Hematopoietic multipotent progenitor cell treated with erythropoietin and hydrocortisone succinate and interleukin-3 and kit ligand, for 6 days (in vitro differentiated cells): ENCODE data around the gene UGT3A1.
"Not testable (repeated sequence)": the region's sequence is repeated elsewhere in the genome, so short reads cannot be mapped to it uniquely, and the experiment has no call there.

Experiments
- DNase-seq: peaks from one replicate; pipeline ENCODE4 v3.0.0-alpha.2; 2015

UGT3A1 gene

DNA sequence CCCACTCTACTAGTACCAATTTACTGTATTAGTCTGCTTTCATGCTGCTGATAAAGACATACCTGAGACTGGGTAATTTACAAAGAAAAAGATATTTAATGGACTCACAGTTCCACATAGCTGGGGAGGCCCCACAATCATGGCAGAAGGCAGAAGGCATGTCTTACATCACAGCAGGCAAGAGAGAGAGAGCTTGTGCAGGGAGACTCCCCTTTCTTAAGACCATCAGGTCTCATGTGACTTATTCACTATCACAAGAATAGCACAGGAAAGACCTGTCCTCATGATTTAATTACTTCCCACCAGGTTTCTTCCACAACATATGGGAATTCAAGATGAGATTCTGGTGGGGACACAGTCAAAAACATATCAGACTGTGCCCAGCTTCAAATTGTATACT is 11.5 kb downstream of the UGT3A1 start:
- no peak for DNase-seq

DNA sequence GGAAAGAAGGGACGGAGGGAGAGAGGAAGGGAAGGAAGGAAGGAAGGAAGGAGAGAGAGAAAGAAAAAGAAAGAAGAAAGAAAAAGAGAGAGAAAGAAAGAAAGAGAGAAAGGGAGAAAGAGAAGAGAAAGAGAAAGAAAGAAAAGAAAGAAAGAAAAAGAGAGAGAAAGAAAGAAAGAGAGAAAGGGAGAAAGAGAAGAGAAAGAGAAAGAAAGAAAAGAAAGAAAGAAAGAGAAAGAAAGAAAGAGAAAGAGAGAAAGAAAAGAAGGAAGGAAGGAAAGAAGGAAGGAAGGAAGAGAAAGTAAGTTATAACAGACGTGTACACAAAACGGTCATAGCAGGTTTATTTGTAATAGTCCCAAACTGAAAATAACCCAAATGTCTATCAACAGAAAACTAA is 14.3 kb downstream of the UGT3A1 start:
- not testable (repeated sequence) for DNase-seq

DNA sequence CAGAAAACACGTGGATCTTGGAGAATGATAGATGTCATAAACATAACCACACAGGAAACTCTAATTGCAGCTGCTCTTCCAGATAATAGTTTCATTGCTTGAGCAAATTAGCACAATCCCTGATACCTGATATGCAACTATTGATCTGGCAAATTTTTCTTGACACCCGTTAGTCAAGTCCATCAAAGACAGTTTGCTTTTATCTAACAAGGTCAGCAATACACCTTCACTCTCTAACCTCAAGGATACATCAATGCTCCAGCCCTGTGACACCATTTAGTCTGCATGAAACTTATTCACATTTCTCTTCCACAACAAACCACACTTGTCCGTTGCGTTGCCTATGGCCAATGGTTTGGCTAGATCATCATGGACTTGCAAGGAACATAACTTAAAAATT is 16.6 kb downstream of the UGT3A1 start:
- DNase-seq, result no peak

DNA sequence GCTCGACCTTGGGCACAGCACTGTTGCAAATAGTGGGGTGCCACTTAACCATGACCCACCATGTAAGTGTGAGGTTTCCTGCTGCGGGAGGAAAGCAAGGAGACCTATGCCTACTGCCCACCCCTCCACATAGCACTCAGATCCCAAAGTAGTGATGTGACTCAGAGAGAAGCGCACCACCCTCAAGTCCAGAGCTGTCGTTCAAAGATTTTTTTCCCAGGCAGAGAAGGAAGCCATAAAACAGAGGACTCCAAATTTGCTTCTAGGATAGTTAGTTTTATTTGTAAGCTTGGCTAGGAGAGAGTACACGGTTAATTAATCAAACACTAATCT is 19.3 kb downstream of the UGT3A1 start:
- DNase-seq, result no peak

- DNase-seq, result no peak
These were observed 19.9 kb downstream of the UGT3A1 start for GRCh38 chr5:35971186-35971877.

DNA sequence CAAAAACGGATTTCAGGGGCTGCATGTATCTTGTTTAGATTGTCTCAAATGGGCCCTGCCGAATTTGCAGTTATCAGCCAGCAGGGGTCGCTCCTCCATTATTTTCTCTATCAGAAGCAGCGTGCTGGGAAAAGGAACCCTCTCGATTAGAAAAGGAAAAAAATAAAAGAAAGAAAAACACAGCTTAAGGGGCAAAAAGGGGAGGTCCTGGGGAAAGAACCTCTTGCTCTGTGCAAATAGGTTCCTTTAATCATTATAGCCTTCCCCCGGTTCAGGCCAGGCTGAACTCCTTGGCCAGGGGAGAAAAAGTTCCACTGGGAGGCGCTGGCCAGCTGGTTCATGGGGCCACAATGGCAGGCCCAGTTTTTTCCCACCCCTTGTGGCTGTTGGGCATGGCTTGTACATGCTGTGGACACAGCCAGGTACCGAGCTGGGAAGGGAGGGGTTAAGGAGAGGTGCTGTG is 27.8 kb downstream of the UGT3A1 start:
- peak; percentile 47 for DNase-seq

DNA sequence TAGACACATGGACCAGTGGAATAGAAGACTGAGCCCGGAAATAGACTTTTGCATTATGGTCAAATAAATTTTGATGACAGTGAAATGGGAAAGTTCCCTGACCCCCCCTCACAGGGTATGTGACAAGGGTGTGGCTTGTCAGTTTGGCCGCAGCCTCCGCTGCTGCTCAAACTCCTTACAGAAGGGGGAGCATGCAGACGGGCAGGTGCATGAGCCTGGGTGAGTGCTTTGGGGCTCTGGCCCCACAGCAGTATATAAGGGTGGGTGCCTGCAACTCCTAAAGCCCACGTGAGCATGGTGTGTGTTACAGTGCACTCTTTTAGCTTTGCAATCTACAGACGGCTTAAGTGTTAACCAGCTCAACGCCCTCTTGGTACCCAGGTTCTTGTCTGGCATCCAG is 30.9 kb downstream of the UGT3A1 start:
- no peak for DNase-seq

DNA sequence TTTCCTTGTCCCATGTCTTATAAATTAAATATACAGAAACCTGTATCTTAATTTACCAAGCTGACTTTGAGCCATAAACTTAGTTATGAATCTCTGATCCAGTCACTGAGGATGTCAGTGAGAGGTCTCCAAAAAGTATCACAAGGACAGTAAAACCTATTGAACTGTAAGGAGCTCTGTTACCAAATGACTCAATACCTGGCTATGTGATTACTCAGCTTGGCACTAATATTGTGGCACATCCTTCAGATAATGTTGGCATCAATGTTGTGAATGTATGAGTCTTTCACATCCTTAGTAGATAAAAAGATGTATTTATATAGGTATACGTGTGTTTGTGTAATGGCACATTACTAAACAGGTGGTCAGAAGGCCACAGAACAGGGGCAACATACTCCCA is 34.8 kb downstream of the UGT3A1 start:
- DNase-seq, result no peak

- DNase-seq, result no peak
These were observed 37.0 kb downstream of the UGT3A1 start for GRCh38 chr5:35954175-35954574.

GRCh38 chr5:35947085-35947484 is 44.1 kb downstream of the UGT3A1 start:
- no peak for DNase-seq

DNA sequence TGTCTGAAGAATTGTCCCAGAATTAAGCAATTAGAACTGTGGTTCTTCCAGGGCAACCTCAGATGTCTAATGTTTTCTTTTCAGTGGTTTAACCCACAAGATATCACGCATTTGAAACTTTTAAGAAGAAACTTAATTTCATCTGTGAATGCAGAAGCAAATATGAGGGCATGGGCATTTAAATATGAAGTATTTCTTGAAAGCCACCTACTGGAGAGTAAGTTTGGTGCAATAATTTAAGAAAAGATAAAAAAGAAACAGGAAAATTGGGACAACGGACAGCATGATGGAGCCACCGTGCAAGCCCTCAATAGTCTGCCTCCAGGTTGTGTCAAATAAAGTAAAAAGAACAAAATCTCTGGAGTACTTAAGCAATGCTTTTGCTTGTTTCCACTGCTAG is 51.6 kb downstream of the UGT3A1 start:
- no peak for DNase-seq

DNA sequence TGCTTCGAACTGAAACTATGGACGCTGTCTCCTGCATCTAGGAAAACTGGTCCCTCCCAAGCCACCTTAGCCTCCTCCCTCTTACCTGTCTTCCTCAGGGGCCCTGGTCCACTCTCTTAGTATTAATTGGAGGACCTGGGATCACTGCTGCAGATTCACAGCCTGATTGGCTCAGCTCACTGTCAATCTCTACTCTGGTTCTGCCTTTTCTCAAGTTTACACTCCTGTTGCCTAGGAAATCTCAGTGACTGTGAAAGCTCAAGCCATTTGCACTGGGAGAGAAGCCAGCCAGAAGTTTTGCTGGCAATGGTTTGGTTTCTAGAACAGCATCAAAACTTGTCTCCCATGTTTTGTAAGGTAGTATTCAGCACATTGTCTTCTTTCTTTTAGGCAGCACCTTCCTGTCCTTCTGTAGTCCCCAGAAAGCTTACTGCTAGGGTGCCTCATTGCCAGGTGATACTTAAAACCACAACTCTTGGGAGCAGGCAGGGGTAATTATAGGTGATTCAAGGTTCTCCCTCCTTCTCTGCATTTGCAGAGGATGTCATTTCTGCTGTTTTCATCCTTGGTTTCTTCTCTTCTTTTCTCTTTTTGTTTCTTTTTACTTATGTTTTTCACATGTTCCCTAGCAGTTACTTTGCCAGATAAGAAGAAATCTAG is 52.5 kb downstream of the UGT3A1 start, which contains the start of gene CAPSL:
TSS of gene CAPSL (minus strand) at position 55 of the 660 bp plus-strand sequence. CDS start 17,502 bp downstream, outside the sequence.
- DNase-seq, result no peak

- DNase-seq, result peak; percentile 79
These were observed 64.7 kb downstream of the UGT3A1 start for GRCh38 chr5:35926389-35927051.

GRCh38 chr5:35924950-35925722 is 66.1 kb downstream of the UGT3A1 start:
- DNase-seq, result peak; percentile 82

DNA sequence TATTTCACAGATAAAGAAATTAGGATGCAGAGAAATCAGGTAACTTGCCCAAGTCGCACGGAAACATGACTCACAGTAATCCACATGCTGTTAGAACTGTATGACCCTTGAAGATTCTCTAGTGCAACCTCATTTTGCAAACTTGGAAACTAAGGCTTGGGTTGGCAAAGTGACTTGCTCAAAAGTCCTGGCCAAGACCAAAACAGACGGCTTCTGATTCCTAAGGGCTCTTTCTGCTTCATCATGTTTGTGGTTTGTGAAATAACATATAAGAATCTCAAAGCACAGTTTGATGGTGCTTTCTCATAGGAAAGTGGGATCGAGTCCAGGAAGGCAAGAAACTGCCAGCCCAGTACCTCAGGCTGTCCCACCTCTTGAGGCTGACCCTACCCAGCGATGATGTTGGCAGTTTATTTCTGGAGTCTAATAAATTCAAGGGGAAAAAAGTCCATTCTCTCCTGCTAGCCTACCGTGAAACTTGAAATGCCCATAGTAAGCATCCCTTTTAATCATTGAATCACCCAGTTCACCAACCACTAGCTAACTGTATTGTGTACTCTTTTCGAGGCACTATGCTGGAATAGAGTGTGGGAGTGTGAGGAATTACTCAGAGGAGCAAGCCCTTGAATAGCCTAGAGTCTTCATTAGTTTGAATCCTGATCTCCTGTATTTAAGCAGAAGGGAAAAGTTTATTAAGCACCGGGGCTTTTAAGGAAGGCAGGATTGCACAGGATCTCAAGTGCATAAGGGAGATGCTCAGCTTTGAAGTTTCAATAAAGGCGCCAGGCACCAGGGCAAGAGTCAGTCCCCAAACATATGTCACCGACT is 66.9 kb downstream of the UGT3A1 start:
- no peak for DNase-seq

DNA sequence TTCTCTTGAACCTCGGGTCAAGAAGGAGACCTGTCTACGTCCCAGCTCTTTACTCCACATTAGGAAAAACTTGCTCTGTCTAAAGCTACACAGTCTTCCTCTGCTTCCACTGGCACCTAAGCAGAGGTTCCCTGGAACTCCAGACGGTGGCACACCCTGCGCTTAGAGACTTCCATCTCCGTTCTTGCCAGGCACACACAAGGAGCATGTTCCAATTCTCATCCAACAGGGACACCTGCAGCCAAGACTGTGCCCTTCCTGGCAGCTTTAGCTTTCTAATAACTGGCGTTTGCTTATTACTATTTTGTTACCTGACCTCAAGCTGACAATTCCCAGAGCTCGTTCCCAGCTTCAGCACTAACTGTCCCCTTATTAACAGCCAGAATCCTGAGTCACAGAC is 68.7 kb downstream of the UGT3A1 start:
- no peak for DNase-seq

GRCh38 chr5:35921930-35922329 is 69.3 kb downstream of the UGT3A1 start:
- no peak for DNase-seq

DNA sequence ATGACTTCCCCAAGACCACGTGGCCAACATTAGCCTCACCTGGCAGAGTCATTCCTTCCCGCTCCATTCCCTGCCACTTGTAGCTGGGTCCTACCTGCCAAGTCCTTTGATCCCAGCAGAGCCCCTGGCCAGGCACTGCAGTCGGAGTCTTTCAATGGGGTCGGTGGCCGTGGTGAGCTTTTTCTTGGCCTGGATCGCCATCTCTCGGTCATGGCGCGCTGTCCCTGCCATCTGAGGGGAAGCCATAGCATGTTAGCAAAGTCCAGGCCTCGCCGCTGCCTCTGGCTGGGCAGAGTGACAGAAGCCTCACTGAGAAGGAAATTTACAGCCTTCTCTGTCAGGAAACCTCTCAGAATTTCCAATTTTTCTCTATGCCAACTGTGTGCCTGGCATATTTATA is 70.3 kb downstream of the UGT3A1 start:
- no peak for DNase-seq

GRCh38 chr5:35919191-35919590 is 72.0 kb downstream of the UGT3A1 start:
- no peak for DNase-seq

GRCh38 chr5:35908814-35909213 is 82.4 kb downstream of the UGT3A1 start:
- no peak for DNase-seq

GRCh38 chr5:35908228-35908627 is 83.0 kb downstream of the UGT3A1 start:
- DNase-seq, result peak; percentile 22

DNA sequence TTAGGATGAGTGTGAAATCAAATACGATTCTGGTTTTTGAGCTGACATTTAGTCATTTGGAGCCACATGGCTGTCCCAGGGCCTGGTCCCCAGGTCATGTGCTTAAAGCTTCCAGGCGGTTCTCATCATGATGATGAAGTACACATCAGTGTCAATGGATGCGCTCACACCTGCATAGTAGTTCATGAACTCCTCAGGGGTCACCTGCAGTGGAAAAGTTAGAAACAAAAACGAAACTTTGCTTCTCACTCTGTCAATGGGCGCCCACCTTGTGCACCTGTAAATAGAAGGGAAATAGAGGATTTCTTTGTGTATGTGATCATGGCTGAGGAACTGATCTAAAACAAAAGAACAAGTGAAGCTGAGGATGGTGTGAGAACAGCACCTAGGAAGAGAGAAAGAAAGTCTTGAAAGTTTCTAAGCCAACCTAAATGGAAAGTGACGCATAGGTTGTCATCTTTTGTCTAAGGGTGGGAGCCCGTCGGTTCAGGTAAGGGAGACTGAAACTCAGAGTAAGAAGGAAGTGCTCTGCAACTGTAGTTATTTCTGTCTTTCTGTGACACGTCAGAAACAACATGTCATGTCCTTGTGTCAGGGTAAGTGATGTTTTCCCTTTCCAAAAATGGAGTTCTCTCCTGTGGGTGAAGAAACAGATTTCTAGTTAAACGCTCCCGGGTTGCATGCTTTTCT is 86.6 kb downstream of the UGT3A1 start:
- no peak for DNase-seq
